GM12873 (cell line): Measurements from ENCODE around the gene S100A7A.

Source experiments
- TF ChIP-seq, protein P1 (sequence below): IDR thresholded peaks from 2 replicates; pipeline ENCODE4 v1.5.1; 2012; ENCODE audit warnings: low read depth, mild to moderate bottlenecking, moderate library complexity, low read length, control low read depth; ENCODE audit not compliant: insufficient read depth; ENCODE audit errors: missing control alignments

Gene S100A7A

DNA sequence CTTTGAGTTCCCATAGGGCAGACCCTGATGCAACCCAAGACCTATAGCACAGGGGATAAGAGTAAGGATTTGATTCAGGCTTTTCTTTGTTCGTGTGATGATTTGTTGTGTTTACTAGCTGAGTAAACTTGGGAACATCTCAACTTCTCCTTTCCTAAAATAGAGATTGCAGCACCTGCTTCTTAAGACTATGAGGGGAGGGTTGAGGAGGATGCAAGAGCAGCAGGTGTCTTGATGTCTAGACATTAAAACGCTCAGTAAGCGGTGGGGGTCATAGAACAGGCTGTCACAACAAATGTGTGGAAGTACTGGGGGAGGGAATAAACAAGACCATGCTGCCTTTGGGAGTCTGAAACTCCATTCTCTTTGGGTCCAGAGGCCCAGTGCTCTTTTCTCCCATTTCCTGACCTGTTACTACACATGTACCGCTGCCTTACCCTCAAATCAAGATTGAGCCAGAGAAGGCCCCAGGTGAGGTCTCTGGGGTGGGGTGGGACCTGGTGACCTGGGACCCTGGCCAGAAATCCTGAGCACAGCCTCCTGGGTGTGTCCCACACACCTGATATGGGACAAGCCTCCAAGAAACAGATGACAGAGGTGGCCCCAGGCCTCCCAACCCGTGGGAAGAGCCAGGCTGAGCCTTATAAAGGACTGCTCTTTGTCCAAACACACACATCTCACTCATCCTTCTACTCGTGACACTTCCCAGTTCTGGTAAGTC, at the start of gene S100A7A:
Gene S100A7A (plus strand): TSS at position 671 of the 721 bp plus-strand sequence. CDS start 1,563 bp downstream, outside the sequence.
- TF ChIP-seq, protein P1, sequence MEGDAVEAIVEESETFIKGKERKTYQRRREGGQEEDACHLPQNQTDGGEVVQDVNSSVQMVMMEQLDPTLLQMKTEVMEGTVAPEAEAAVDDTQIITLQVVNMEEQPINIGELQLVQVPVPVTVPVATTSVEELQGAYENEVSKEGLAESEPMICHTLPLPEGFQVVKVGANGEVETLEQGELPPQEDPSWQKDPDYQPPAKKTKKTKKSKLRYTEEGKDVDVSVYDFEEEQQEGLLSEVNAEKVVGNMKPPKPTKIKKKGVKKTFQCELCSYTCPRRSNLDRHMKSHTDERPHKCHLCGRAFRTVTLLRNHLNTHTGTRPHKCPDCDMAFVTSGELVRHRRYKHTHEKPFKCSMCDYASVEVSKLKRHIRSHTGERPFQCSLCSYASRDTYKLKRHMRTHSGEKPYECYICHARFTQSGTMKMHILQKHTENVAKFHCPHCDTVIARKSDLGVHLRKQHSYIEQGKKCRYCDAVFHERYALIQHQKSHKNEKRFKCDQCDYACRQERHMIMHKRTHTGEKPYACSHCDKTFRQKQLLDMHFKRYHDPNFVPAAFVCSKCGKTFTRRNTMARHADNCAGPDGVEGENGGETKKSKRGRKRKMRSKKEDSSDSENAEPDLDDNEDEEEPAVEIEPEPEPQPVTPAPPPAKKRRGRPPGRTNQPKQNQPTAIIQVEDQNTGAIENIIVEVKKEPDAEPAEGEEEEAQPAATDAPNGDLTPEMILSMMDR: no peak

DNA sequence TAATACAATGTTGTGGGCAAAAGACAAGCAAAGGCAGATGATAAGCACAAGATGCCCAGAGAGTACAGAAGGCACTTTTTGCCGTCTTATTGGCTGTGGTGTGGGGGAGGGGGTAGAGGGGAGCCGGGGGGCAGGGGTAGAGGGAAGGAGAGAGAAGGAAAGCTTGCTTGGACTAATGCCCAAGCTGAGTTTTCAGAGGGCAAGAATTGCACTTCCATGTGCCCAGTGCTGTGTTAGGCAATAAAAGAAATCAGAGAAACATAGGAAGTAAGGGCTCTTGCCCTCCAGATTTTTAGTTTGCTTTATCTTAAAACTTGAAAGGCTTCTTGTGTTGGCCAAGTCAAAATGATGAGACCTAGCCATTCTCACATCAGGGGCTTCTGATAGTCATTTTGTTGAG, 49.2 kb upstream of the S100A7A start:
- TF ChIP-seq, protein P1: no peak

DNA sequence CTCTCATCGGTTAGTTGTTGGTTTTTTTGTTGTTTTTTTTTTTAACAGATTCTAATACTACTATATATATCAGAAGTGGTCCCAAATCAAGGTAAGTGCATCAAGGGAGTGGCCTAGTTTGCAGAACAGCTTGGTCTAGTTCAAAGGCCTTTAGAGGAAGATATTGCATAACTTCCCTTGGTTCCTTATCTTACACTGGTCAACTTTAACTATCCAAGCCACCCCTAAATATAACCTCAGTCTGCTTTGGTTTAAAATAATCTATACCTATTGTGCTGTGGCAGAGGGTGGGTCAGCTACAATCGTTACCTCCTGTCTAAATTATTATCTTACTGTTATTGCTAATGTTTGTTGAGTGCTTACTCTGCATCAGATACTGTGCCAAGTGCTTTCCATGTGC, 47.8 kb upstream of the S100A7A start:
- TF ChIP-seq, protein P1: no peak

DNA sequence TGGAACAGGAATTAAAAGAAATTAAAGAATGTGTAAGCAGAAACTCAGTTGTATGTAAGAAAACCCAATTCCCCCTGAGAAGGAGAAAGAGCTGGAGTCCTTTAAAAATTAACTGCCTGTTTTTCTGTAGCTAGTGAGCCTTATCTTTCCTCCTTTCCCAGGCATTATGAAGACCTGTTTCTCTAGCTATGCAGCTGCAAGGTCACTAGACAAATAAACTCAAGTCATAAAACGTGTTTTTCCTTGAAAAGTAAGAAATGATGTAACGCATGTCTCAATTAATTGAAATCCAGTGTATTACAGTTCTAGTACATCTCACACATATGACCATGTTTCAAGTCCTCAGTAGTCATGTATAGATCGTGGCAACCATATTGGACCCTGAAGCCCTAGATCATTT, 46.2 kb upstream of the S100A7A start:
- TF ChIP-seq, protein P1: no peak

DNA sequence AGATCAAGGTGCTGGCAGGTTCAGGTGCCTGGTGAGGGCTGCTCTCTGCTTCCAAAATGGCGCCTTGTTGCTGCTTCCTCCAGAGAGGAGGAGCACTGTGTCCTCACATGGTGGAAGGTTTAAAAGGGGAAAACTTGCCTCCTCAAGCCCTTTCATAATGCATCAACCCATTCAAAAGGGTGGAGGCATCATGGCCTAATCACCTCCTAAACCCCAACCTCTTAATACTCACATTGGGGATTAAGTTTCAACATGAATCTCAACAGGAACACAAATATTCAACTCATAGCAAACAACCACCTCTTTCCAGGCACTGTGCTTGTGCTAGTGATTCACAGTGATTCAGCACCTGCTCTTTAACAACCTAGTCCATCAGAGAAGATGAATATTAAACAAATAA, 45.1 kb upstream of the S100A7A start:
- TF ChIP-seq, protein P1: no peak

DNA sequence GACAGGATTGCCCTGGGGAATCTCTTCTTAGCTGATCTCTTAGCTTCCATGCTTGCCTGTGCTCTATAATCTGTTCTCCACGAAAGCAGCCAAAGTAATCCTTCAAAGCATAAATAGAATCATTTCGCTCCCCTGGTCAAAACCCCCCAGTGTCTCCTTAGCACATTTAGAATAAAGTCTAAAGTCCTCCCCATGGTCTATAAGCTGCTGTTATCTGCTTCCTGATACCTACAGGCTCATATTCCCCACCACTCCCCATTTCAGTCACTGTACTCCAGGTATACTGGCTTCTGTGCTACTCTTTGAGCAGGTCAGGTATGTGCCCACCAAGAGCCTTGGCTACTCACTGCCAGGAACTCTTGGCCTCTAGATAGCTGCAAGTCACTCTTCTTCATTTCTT, 43.7 kb upstream of the S100A7A start:
- TF ChIP-seq, protein P1: no peak

DNA sequence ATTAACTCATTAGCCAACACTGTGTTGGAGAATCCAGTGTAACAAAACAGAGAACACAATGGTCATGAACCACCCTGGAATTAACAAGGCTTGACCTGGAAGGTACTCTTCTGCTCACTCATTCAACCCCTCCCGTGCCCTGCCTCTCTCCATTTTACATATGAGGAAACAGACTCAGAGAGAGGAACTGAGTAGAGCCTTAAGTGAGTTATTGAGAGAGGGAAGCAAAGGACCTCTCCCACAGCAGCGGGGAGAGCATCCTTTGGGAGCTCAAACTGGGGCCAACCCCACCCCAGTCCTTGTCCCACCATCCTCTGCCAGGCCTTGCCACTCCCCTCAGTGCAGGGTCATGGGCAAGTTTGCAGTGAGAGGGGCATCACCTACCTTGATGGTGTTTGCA, 42.2 kb upstream of the S100A7A start:
- TF ChIP-seq, protein P1: no peak
